CD8-positive, alpha-beta memory T cell (primary cell): ENCODE measurements around the gene REEP6. TPM values are rescaled to one million over a fixed set of nuclear protein-coding genes. Genes with fewer than 3 reads are reported as not detected.

Source experiments
- CTCF ChIA-PET: fragments of 350-600 bp; sonication (Branson Sonifier 250); formaldehyde crosslinking; loops from one replicate; lab custom pipeline; 2021; ENCODE audit warnings: antibody characterized with exemption; lab: Charles Lee
- POLR2A ChIA-PET: fragments of 350-600 bp; sonication (Branson Sonifier 250); formaldehyde crosslinking; loops from one replicate; lab custom pipeline; 2021; ENCODE audit warnings: antibody characterized with exemption; lab: Charles Lee
- DNase-seq, 5 donors: peaks; one replicate each; pipeline versions ENCODE4 v3.0.0 to v3.0.0-alpha.2; 2020 to 2022; ENCODE audit warnings: mixed read lengths in 1 of 5
- H3K27ac ChIP-seq: one replicate; pipeline ENCODE4 v1.7.0; 2013; ENCODE audit warnings: low read depth, mild to moderate bottlenecking, low read length, moderate library complexity
- H3K27me3 ChIP-seq: 2 replicates; pipeline ENCODE4 v1.7.0; 2013; ENCODE audit warnings: low read length, mild to moderate bottlenecking; ENCODE audit not compliant: insufficient read depth, poor library complexity, severe bottlenecking
- H3K36me3 ChIP-seq: 2 replicates; pipeline ENCODE4 v1.7.0; 2013; ENCODE audit warnings: mild to moderate bottlenecking, low read length, moderate library complexity; ENCODE audit not compliant: insufficient read depth
- H3K4me1 ChIP-seq: 2 replicates; pipeline ENCODE4 v1.7.0; 2013; ENCODE audit warnings: mild to moderate bottlenecking, low read length, moderate library complexity; ENCODE audit not compliant: insufficient read depth
- H3K4me3 ChIP-seq: 2 replicates; pipeline ENCODE4 v1.7.0; 2013; ENCODE audit warnings: mild to moderate bottlenecking, low read length
- H3K9me3 ChIP-seq: 2 replicates; pipeline ENCODE4 v1.7.0; 2013; ENCODE audit warnings: mild to moderate bottlenecking, low read length
- H3K27ac Mint-ChIP-seq, 8 donors: one replicate each; pipeline ENCODE4 v1.8.0; 2020 to 2021; ENCODE audit warnings: mixed read lengths in 8 of 8, mild to moderate bottlenecking in 6 of 8, inconsistent platforms in 3 of 8, moderate library complexity in 3 of 8
- H3K27me3 Mint-ChIP-seq, 2 donors: one replicate each; pipeline ENCODE4 v1.8.0; 2020 to 2021; ENCODE audit warnings: mixed read lengths in 2 of 2, mild to moderate bottlenecking in 1 of 2, moderate library complexity in 1 of 2
- H3K36me3 Mint-ChIP-seq, 3 donors: one replicate each; pipeline ENCODE4 v1.8.0; 2020 to 2021; ENCODE audit warnings: mixed read lengths in 3 of 3, inconsistent platforms in 1 of 3, mild to moderate bottlenecking in 1 of 3
- H3K4me1 Mint-ChIP-seq, 3 donors: one replicate each; pipeline ENCODE4 v1.8.0; 2020 to 2021; ENCODE audit warnings: mixed read lengths in 3 of 3, inconsistent platforms in 1 of 3, mild to moderate bottlenecking in 1 of 3
- H3K4me3 Mint-ChIP-seq, 7 donors: one replicate each; pipeline ENCODE4 v1.8.0; 2020 to 2021; ENCODE audit warnings: mixed read lengths in 7 of 7, mild to moderate bottlenecking in 6 of 7, moderate library complexity in 4 of 7, inconsistent platforms in 2 of 7
- H3K9me3 Mint-ChIP-seq, 5 donors: one replicate each; pipeline ENCODE4 v1.8.0; 2020 to 2022; ENCODE audit warnings: mixed read lengths in 5 of 5, mild to moderate bottlenecking in 3 of 5, moderate library complexity in 2 of 5, inconsistent platforms in 1 of 5
- polyA plus RNA-seq: library from polyadenylated mRNA; unstranded; fragments of 300-500 nt; fragmentation: Illumina TruSeq; gene quantifications from one replicate; pipeline ENCODE4 v1.2.3, GENCODE V29; 2021
- total RNA-seq, 2 experiments: library from RNA; stranded (reverse); gene quantifications; one replicate each; pipeline ENCODE4 v1.2.3, GENCODE V29; 2021

REEP6 gene
- total and polyA plus RNA-seq, 3 experiments from 2014 or later, result 1.8 to 4.5 (median 2.0) TPM

DNA sequence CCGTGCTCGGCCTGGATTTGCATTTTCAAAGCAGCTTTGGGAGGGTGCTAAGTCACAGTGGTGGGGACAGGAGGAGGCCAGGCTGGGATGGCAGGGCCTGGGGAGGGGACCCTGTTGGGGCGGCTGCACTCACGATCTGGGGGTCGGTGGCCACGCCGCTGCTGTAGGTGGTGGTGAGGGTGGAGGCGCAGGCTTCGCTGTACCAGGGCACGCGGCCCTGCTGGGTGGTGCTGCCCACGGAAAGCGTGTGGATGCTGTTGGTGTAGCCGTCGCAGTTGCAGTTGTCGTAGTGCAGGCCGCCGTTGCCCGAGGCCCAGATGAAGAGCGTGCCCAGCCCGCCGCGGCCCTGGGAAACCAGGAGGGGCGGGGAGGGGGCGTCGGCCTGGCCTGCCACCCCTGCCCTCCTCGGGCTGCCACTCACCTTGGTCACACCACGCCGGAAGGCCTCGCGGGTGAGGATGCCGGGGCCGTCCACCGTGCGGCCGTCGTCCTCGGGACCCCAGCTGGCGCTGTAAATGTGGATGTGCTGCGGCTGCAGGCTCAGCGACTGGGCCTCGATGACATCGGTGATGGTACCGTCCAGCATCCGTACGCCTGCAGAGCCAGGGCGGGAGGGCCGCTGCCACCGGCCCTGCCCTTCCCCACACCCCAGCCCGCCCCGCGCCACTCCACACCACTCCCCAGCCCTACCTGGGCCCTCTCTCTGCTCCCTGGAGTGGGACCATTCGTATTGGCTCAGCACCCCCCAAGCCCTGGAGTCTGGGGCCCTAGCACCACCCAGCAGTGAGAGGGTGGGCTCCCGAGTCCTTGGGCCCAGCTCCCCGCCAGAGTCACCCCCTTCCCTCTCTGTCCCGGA is 4.0 kb upstream of the REEP6 start:
- CTCF ChIA-PET, result no interaction called here

DNA sequence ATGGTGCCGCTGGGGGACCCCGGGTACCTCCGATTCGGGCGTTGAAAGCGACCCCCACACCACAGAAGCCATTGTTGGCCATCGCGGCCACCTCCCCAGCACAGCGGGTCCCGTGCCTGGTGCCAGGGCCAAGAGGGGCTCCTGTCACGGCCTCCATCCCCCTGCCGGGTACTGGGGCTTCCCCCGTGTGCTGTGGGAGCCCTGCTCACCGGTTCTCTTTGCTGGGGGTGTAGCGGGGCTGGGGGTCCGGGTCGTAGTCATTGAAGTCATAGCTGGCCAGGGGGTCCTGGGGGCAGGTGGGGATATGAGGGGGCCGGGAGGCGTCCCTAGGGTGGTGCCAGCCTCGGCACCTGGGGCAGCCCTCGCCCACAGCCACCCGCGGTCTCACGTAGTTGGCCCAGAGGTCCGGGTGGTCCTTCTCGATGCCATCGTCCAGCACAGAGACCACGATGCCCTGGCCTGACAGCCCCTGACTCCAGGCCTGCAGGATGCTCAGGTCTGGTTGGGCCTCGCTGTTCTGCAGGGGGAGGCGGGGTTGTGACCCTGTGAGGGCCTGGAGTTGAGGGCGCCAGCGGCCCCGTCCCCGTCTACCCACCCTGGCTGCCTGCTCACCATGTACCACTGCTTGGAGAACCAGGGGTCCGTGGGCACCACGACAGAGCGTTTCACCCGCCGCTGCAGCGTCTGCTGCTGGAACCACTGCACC is 3.3 kb upstream of the REEP6 start:
- POLR2A ChIA-PET, result no interaction called here
- Mint-ChIP-seq H3K27ac (no peak overlapping the region), H3K9me3 (no peaks in the 10 kb centered on the region), H3K36me3 (peaks cover 0 to 3% (median 0%) of the 10 kb centered on the region in 3 donors), H3K4me1 (peaks cover 7 to 18% (median 14%) of the 10 kb centered on the region in 3 donors), H3K27me3 (peaks cover 0 to 4% of the 10 kb centered on the region in 2 donors), H3K4me3 (no peak overlapping the region)
- no peak overlapping the region for H3K27ac ChIP-seq
- no peaks in the 10 kb centered on the region for H3K9me3 ChIP-seq
- H3K4me1 ChIP-seq, result peaks cover 10% of the 10 kb centered on the region
- no peaks in the 10 kb centered on the region for H3K36me3 ChIP-seq
- no peaks in the 10 kb centered on the region for H3K27me3 ChIP-seq
- no peak for DNase-seq
- no peak overlapping the region for H3K4me3 ChIP-seq
- CTCF ChIA-PET, result no interaction called here

More for the DNA sequence above, 4.0 kb upstream of the REEP6 start:
- Mint-ChIP-seq H3K27ac (no peak overlapping the region), H3K9me3 (no peaks in the 10 kb centered on the region), H3K4me1 (peaks cover 7 to 17% (median 14%) of the 10 kb centered on the region in 3 donors), H3K4me3 (peak overlapping the region in 1 of 7 donors; percentile 54), H3K27me3 (peaks cover 0 to 3% of the 10 kb centered on the region in 2 donors), H3K36me3 (peaks cover 0 to 3% (median 0%) of the 10 kb centered on the region in 3 donors)
- H3K4me3 ChIP-seq, result no peak overlapping the region
- DNase-seq, result no peak
- H3K27ac ChIP-seq, result no peak overlapping the region
- no peaks in the 10 kb centered on the region for H3K36me3 ChIP-seq
- H3K4me1 ChIP-seq, result peaks cover 10% of the 10 kb centered on the region
- POLR2A ChIA-PET, result no interaction called here
- H3K9me3 ChIP-seq, result no peaks in the 10 kb centered on the region
- H3K27me3 ChIP-seq, result no peaks in the 10 kb centered on the region

DNA sequence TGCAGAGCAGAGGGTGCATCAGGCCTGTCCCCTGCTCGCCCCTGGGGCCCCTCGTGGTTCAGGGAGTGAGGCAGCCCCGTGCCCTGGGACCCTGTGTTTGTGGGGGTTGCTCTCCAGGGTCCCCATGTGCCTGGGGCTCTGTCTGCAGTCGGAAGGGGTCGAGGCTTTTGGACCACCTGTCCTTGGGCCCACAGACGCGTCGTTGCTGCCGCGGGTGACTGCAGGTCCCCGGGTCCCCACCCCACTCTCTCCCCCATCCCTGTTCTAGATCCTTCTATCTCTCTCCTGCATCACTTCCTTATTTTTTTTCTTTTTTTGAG is 2.7 kb upstream of the REEP6 start:
- Histone ChIP-seq H3K4me1 (peaks cover 10% of the 10 kb centered on the region), H3K27me3 (no peaks in the 10 kb centered on the region), H3K4me3 (no peak overlapping the region), H3K9me3 (no peaks in the 10 kb centered on the region), H3K27ac (no peak overlapping the region), H3K36me3 (no peaks in the 10 kb centered on the region)
- Mint-ChIP-seq H3K9me3 (no peaks in the 10 kb centered on the region), H3K27me3 (peaks cover 0 to 4% of the 10 kb centered on the region in 2 donors), H3K4me1 (peaks cover 7 to 18% (median 14%) of the 10 kb centered on the region in 3 donors), H3K4me3 (peak overlapping the region in 2 of 7 donors; percentile 10 to 66), H3K36me3 (peaks cover 0 to 3% (median 0%) of the 10 kb centered on the region in 3 donors), H3K27ac (peak overlapping the region in 1 of 8 donors; percentile 91)
- ChIA-PET CTCF (no interaction called here), POLR2A (no interaction called here)
- DNase-seq, result no peak

DNA sequence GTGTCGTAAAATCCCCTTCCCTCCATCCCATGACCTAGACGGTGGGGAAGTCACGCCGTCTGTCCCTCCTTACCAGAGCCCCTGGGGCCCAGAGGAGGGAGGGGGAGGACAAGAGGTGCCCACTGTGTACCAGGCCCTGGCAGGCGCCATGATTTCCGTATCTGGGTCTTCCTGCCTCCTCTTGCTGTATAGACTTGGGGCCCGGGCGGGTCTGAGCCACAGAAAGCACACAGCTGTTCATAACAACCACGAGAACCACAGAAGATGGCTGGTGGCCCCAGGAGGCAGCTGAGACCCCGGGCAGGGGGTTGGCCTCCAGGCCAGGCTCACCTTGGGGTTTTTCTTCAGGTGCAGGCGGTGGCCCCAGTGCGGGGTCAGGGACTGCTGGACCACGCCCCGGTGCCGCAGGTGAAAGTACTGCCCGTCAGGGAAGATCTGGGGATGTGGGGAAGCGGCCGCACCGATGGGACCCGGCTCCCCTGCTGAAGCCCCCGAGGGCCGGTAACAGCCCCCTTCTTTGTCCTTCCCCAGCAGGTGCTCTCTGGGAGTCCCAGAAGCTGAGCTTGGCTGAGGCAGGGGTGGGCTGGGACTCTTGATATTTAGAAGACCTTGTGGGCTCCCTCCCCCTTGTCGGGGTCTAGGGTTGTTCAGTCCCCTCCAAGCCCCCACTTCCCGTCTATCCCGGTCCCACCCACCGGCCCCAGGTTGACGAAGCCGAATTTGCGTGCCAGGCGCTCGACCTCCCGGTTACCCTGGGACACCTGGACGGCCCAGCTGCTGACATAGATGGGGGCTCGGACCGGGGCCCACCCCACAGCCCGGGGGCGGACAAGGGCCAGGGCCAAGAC is 1.3 kb upstream of the REEP6 start:
- CTCF ChIA-PET, result interaction anchor here (1.7 to 1.8 kb wide), 2 partner anchors 32 to 45 kb away, joined by 5 read pairs; no protein-coding TSS in a partner anchor
- peak overlapping the region in 1 of 8 donors; percentile 46 for H3K27ac Mint-ChIP-seq
- peak overlapping the region; percentile 92 for H3K4me3 ChIP-seq
- H3K36me3 ChIP-seq, result no peaks in the 10 kb centered on the region
- no peaks in the 10 kb centered on the region for H3K27me3 ChIP-seq
- POLR2A ChIA-PET, result interaction anchor here (0.6 to 0.7 kb wide), 2 partner anchors 104 to 245 kb away, joined by 3 read pairs; no protein-coding TSS in a partner anchor
- H3K4me3 Mint-ChIP-seq, result peak overlapping the region; percentile 50 to 96 (median 74)
- H3K27me3 Mint-ChIP-seq, result peaks cover 0 to 6% of the 10 kb centered on the region in 2 donors
- no peak for DNase-seq
- peaks cover 7 to 18% (median 14%) of the 10 kb centered on the region in 3 donors for H3K4me1 Mint-ChIP-seq
- peak overlapping the region; percentile 69 for H3K27ac ChIP-seq
- peaks cover 0 to 3% (median 0%) of the 10 kb centered on the region in 3 donors for H3K36me3 Mint-ChIP-seq
- no peaks in the 10 kb centered on the region for H3K9me3 Mint-ChIP-seq
- H3K4me1 ChIP-seq, result peaks cover 10% of the 10 kb centered on the region
- no peaks in the 10 kb centered on the region for H3K9me3 ChIP-seq

DNA sequence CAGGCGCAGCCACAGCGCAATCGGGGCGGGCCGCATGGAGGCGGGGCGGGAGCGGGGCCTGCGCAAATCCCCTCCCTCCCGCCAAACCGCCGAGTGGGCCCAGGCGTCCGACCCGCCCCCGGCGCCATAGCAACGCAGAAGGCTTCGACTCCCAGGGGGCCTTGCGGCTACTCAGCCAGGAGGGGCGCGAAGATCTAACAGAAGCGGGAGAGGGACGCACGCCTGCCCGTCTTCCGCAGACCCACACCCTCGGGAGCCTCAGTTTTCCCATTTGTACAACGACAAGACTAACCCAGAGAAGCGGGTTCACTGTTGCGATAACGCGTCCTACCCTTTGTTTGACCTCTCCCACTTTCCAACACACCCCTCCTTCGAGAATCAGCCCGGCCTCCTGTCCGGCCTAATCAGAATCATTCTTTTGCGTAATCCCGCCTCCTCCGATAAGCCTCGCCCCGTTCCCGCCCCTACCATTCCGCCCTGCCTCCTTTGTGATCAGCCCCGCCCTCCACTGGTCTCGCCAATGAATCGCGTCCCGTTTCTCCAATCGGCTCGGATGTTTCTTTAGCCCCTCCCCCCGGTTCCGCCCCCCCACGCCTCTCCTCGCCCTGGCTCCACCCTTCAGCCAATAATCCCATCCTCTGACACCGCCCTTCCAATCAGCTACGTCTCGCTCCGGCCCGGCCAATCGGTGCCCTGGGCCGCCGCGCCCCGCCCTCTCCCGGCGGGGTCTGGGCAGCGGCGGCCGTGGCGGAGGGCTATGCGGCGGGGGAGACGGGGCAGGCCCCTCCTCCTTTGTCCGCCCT is 469 bp upstream of the REEP6 start, which contains the start of gene PCSK4:
PCSK4 (minus strand) TSS at position 40 of the 803 bp plus-strand sequence; CDS start at position 36, 4 bp downstream.
- Histone ChIP-seq H3K9me3 (no peaks in the 10 kb centered on the region), H3K36me3 (no peaks in the 10 kb centered on the region), H3K4me1 (peaks cover 10% of the 10 kb centered on the region), H3K27ac (peak within 1 kb of the TSS; percentile 69), H3K4me3 (peak within 1 kb of the TSS; percentile 92), H3K27me3 (no peaks in the 10 kb centered on the region)
- ChIA-PET POLR2A (interaction anchor here (0.6 to 1.3 kb wide), 8 partner anchors 11 to 352 kb away, joined by 3 to 5 read pairs (median 4); partner anchors contain the start of gene C19orf25), CTCF (interaction anchor here (0.7 to 1.8 kb wide), 4 partner anchors 14 to 839 kb away, joined by 3 to 5 read pairs (median 4); no protein-coding TSS in a partner anchor)
- Mint-ChIP-seq H3K4me1 (peaks cover 7 to 18% (median 14%) of the 10 kb centered on the region in 3 donors), H3K27ac (peak within 1 kb of the TSS; percentile 70 to 92 (median 90)), H3K9me3 (no peaks in the 10 kb centered on the region), H3K36me3 (peaks cover 0 to 3% (median 0%) of the 10 kb centered on the region in 3 donors), H3K4me3 (peak within 1 kb of the TSS; percentile 84 to 96 (median 87)), H3K27me3 (peaks cover 0 to 6% of the 10 kb centered on the region in 2 donors)
- peak; percentile 93 to 98 (median 97) for DNase-seq

DNA sequence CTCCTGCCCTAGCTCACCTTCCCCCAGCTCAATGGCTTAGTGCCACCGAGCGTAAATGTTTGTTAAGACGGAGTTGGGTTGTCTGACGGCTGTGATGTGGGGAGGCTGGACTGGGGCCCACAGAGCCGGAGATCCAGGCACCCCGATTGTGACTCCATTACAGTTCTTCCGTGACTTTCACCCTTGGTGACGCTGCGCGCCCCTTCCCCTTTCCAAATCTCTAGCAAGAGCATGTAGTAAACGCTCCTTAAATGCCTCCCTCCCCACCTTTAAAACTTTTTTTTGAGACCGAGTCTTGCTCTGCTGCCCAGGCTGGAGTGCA is 829 bp downstream of the REEP6 start:
- Histone ChIP-seq H3K4me3 (peak overlapping the region; percentile 43), H3K9me3 (no peaks in the 10 kb centered on the region), H3K27me3 (no peaks in the 10 kb centered on the region), H3K36me3 (no peaks in the 10 kb centered on the region), H3K4me1 (peaks cover 10% of the 10 kb centered on the region), H3K27ac (peak overlapping the region; percentile 59)
- ChIA-PET CTCF (no interaction called here), POLR2A (no interaction called here)
- Mint-ChIP-seq H3K27me3 (peaks cover 0 to 6% of the 10 kb centered on the region in 2 donors), H3K27ac (peak overlapping the region in 2 of 8 donors; percentile 62 to 76), H3K9me3 (no peaks in the 10 kb centered on the region), H3K36me3 (peaks cover 0 to 3% (median 0%) of the 10 kb centered on the region in 3 donors), H3K4me3 (peak overlapping the region; percentile 72 to 85 (median 75)), H3K4me1 (peaks cover 7 to 18% (median 14%) of the 10 kb centered on the region in 3 donors)
- DNase-seq, result no peak
